Colon (tissue), 2 donors: ENCODE data around the gene SDC3.
A peak's percentile ranks its signal among the peaks of the same experiment; 100 is the strongest.

Experiments
- FAIRE-seq: peaks from 2 replicates; lab custom pipeline; 2012; peaks lifted over from hg19 to GRCh38; lab: Jason Lieb, UNC
- donor health status: control.
- donor health status: control.

SDC3 gene

DNA sequence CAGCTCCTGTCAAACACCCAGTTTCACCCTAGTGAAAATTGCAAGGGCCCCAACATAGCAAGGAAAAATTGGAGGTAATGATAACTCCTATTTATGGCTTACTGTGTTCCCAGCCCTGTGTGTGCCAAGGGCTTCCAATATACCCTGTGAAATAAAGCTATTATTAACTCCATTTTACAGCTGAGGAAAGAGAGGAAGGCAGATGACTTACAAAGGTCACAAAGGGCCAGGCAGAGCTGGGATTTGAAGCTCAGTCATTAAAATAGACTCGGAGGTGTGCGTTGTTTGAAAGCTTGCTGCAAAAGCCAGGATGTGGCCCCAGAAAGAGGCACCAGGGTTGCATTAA is 20.2 kb upstream of the SDC3 start:
- FAIRE-seq = no peak

DNA sequence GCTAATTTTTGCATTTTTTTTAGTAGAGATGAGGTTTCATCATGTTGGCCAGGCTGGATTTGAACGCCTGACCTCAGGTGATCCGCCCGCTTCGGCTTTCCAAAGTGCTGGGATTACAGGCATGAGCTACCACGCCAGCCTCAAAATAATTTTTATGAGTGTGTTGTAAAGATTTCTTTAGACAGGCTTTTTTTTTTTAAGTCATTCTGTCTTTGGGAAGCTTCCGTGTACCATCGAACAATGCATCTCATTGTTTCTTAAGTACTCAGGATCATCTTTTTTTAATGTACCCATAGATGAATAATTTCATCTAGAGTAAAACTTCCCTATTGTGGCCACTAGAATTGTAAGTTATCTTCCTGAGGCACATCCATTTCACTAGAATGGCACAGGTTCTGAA is 19.6 kb upstream of the SDC3 start:
- FAIRE-seq = peak; percentile 31

DNA sequence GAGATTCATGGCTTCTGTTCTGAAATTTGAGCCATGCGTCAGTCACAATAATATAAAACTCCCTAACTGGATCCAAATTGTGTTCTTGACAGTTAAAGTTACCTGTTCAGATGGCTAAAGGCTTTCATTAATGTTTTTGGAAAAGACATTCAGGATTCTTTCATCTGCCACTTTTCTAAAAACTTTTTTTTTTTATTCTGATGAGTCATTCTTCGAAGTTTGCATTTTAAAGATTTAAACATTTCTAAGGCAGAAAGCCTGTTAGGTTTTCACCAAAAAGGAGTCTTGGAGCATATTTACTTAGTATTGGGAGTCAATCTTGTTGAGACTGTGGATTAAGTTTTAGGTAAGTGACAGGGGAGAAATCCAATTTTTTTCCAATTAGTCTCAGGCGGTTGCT is 18.9 kb upstream of the SDC3 start:
- FAIRE-seq = no peak

DNA sequence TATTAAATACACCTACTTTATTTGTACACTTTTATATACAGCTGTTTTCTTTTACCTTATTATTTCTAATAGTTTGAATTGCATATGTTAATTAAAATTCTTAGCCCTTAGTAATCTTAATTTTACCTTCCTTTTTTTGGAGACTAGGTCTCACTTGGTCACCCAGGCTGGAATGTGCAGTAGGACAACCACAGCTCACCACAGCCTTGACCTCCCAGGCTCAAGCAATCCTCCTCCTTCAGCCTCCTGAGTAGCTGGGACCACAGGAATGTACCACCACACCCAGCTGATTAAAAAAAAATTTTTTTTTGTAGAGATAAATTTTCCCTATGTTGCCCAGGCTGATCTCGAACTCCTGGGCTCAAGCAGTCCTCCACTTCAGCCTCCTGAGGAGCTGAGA is 15.0 kb upstream of the SDC3 start:
- no peak for FAIRE-seq

DNA sequence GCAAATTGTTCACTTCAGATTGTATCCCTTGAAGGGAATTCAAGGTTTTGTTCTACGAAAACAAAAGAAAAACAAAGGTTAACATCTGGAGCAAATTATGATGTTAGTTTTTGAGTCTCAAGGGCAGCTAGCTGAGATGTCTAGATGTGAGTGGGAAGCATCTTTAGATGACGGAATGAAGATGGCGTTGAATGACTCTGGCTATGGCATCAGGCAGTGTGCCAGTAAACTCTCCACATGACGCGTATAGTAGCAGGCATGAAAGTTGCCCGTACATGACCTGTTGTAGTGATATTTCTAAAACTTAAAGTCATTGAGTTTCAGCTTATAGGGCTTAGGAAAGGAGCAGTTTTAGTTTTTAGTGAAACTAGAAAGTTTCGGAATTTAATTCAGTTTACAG is 12.3 kb upstream of the SDC3 start:
- no peak for FAIRE-seq

DNA sequence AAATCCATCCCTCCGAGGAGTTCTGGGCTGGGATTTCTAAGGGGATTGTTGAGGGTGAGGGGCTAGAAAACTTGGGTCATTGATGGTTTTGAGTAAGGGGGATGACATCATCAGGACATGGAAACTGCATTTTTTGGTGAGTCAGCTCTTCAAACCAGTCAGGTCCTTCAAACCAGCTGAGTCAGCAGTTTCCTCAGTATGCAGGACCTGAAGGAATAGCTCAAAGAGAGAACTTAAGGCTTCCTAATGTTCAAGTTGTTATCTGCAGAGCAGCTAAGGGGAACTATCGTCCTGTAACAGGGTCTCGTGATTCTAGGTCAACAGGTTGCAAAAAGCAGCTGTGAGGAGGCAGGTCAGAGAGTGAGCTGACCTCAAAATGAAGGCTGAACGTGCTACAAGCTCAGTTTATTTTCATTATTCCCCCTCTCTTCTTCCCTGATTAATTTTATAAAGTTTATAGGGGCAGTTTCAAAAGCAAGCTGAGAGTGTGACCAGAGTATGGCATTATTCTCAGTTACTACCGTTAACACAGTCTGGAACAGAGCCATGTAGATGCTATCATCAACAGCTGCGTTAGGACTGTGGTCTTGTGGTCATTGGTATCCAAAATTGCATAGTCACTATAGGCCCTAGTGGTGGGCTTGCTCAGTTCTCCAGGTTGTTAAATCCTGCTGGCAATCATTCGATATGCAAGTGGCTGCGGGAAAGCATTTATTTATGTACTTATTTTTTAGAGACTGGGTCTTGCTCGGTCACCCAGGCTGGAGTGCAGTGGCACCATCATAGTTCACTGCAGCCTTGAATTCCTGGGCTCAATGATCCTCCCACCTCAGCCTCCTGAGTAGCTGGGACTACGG is 10.7 kb upstream of the SDC3 start:
- no peak for FAIRE-seq

DNA sequence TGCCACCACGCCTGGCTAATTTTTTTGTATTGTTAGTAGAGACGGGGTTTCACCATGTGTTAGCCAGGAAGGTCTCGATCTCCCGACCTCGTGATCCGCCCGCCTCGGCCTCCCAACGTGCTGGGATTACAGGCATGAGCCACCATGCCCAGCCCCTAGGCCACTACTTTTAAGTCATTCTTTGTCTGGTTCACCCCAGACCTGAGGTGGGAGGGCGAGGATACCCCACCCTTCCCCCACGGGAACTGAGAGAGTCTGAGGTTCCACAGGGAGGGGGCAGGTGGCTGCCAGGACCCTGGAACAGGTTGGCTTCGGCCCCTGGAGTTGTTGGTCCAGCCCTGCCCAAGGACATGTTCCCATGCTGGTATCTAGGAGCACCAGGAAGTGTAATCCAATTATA is 7.7 kb upstream of the SDC3 start:
- FAIRE-seq = no peak

DNA sequence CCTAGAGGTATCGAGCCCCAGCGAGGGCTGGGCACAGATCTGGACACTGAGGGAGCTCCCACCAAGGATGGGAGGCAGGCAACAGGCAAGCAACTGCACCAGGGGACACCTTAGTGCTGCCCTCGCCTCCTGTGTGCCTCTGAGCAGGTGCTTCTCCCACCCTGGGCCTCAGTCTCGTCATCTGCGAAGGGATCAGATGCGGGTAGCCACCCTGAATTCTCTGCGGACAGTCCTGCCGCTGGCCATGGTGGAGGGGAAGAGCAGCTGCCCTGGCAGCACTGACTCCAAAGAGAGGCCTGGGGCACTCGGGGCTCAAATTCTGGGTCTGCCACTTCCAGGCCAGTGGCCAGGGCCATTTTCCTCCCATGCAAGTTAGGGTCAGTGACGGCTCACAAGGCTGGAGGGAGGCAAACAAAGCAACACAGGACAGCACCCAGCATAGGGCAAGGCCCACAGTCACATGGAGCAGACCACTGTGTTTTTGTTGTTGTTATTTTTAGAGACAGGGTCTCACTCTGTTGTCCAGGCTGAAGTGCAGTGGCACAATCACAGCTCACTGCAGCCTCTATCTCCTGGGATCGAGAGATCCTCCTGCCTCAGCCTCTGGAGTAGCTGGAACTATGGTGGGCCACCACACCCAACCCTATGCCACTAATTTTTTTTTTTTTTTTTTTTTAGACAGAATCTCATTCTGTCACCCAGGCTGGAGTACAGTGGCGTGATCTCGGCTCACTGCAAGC is 7.1 kb upstream of the SDC3 start:
- FAIRE-seq = no peak

DNA sequence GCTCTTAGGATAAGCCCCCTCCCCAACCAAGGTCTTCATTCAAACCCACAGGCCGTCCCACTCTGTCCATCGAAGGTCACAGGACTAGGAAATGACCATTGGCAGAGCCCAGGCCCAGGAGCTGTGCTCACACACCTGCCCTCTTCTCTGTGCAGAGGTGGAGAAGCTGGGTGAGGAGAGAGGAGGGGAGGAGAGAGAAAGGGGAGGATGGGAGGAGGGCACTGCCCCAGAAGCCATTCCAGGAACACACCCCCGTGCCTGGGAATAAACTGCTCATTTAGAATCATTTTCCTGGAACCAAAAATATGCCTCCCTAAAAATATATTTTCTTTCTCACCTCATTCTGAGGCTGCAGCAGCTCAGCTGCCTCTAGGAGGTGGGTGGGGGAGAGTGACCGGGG is 6.4 kb upstream of the SDC3 start:
- FAIRE-seq = no peak

DNA sequence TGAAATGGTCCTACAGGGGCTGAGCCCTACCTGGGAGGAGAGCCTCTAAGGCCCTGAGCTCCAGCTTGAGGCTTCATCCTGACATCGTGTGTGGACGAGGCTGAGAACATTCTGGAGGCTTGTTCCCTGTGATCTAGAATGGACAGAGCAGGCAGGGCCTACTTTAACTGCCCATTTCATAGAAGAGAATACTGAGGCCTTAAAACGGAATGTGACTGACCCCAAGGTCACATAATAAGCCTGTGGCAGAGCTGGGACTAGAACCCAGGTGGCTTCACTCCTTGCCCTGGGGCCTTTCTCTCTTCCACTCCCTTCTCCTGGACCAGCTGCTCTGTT is 6.0 kb upstream of the SDC3 start:
- FAIRE-seq = no peak

DNA sequence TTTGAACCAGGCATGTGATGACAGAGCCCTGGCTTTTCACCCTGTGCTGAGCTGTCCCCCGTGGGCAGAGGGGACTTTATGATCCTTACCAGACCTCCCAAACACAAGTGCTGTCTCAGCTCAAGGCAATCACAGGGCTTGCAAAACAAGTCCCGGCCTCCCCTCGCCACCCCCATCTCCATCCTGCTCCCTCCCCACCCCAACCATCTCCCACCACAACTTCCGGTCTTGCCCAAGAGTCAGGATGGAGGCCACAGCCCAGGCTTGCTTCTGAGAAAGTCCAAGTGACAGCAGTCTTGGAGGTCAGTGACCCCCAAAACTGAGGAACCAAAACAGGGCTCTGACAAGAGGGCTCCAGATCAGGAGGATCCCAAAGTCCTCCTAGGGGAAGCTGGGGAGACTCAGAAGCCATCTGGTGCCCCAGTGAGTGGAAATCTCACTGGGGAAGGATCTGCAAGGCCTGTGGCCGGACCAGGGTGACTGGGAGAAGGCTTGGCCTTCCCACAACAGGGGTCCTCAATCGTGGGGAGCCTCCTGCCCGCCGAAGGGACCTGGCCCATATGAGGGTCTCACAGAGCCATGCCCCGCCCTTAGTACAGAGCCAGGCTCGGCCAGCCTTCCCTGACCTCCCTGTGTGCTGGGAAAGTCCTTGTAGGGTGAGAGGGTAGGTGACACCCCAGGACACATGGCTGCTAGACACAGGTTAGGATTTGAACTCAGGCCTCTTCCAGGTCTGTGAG is 4.5 kb upstream of the SDC3 start:
- FAIRE-seq = no peak

DNA sequence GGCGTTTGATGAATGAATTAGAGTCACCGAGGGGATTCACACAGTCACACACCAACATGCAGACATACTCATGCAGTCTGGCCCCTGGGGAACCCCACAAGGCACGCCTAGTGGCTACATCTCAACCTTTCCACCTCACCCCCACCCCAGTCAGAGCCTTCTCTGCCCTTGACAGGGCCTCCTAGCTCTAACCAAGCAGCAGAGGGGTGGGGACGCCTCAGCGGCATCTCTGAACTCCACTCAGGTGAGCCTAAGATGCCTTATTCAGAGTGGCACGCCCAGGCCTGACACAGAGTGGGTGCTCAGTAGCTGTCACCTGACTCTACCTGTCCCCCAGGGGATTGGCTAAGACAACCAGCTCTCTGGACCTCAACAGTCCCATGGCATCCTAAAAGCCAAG is 3.7 kb upstream of the SDC3 start:
- no peak for FAIRE-seq

DNA sequence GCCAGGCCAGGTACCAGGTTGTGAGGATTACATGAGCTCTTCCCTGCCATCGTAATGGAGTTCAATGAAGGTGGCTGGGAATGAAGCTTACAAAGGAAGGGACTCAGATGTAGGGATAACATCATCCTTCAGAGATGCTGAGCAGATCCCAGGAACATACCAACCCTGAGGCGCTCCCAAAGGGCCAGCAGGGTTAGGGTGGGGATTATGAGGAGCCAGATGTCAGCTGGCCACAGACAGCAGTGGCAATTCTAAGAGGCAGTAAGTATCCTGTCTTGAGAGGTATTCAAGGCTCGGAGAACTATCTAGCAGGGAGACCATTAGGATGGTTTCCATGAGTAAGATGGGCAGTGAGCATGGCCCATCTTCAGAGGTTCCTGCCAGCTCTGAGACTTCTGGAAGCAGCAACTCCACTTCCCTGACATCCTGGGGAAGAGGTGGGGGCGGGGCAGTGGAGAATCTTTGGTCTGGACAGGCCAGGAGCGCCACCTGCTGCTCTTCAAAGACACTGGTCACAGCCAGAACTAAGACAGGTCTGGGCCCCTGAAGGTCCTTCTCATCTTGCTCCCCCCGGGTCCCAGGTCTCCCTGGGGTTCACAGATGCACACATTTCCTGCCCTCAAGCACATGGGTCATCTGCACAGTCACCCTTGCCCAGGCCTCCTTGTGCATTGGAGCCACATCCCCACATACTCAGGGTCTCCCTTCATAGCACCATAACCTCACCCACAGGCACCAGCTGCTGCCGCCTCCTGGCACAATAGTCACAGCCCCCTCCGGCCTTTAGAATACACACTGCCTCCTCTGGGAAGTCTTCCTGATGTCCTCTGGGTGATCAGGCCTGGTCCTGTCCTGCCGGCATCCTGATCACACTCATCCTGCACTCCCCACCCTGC is 2.7 kb upstream of the SDC3 start:
- no peak for FAIRE-seq

DNA sequence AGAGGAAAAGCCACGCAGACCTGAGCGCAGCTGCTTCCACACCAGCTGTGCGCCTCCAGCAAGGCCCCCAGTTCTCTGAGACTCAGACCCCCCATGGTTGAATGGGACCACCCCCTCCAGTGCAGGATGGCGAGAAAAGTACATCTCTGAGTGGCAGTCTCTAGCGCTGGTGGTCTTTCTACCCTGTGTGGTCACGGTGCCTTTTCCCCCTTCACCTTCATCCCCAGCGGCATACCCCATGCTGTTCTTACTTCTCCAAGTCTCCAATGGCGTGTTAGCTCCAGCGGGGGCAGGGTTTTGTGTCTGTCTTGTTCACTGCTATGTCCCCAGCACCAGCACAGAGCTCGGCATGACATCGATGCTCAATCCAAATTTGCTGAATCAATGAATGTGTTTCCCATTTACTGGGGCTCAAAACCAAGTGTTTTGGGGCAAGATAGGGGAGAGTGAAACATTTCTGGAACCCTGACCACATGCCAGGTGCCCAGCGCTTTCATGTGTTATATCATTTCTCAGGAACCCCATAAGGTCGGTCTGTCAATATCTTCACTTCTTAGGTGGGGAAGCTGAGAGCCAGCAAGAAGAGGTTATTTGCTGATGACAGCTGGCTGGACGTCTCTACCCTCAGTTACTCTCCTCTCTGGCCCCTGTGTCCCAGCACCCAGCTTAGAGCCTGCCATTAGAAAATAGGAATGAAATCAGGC is 959 bp upstream of the SDC3 start:
- FAIRE-seq = no peak

DNA sequence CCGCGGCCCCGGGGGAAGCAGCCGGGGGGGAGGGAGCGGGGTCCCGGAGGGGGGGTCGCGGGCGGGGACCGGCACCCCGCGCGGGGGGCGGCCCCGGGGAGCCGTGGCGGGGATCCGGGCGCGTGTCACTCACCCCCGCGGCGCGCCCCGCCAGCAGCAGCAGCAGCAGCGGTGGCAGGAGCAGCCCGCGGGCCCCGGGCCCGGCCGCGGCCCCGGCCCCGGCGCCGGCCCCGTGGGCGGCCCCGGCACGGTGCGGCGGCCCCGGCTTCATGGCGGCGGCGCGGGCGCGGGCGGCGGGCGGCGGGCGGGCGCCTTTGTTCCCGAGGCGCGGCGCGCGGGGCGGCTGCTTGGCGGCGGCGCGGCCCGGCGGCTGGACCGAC is 252 bp downstream of the SDC3 start:
- FAIRE-seq = no peak

DNA sequence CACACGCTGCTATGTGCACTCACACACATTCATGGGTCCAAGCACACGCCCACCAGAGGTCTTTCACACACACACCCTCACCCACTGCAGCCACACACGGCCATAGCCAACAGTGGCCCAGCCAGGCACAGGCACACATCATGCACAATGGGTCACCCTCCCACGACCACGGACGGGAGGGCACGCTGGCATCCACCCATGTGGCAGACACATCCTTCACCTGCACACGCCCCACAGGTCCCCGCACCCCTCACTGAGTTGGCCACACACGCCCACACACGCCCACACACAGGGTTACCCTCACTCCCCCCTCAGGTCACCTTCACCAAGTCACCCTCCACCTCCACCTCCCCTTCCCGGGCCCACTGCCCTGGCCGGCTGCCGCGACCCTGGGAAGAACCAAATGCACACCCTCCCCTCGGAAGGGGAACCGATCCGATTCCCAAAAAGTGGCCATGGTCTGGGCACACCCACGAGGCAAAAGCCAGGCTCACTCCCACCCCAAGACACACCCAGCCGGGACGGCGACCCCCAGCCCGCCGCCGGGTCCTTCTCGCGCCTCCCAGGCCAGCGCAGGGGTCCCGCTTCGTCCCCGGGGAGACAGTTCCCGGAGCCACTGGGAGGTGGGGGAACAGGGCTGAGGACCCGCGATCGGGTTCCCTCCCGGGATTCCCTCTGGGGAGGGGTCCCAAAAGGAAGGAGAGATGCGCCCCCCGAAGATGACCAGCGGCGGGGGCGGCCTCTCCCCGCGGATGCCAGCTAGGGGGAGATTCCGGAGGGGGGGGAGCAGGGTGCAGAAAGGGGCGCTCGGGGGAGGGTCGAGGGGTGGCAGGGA is 860 bp downstream of the SDC3 start:
- FAIRE-seq = no peak

DNA sequence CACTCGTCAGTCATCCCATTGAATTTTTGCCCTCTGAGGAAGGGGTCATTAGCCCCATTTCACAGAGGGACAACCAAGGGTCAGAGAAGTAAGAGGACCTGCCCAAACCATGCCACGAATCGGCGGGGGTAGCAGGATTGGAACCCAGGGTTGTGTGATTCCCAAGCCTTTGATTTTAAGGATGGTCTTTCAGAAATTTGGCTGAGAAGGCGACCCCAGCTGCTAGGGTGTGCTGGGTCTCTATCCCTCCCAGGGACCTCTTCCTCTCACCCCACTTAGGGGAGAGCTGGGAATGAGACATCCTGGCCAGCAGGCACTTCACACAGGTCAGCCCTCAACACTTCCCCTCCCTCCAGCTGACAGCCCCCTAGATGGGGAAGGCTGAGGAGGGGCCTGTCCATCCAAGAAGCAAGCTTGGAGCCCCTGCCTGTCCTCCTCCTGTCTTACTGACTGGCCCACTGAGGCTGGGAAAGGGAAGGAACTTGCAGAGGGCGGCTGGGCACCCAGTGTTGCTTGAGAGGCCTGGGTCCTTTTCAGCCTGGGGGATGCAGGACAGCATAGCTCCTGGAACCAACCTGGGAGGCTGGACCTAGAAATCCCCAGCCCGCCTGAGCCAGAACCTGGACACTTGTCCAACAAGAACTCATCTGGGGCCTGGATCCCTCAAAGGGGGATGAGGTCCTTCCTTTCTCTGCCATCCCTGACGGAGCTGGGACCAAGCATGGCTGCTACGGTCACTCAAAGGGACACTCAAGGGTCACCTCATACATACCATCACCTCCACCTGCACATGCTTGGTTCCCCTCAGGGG is 1.7 kb downstream of the SDC3 start:
- FAIRE-seq = no peak

DNA sequence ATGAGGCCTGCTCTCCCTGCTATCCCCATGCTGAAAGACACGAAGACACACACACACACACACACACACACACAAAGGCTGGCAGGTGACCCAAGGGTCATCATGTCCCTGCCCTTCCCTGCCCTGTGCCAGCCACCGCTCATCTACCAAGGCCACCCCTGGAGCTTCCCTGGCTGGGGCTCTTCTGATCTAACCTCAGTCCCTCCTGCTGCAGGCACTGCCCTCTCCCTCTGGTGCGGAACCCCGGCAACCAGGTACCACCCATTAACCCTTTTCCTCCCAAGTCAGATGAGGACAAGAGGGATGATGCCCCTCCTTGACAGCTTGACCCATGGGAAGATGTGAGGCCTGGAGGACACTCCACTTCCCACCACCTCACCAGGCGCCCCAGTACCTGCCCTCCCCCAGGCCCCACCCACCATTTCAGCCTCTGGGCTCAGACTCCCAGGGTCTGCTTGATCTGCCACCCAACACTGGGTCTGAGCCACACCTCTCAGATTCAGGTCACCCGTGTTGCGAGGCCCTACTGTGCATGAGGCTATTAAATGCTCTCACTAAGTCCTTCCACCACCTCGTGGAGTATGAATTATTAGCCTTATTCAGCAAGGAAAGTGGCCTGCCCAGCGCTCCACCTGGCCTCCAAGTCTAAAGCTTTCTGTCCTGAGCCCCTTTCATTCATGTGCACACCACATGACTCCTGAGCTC is 2.5 kb downstream of the SDC3 start:
- FAIRE-seq = no peak

DNA sequence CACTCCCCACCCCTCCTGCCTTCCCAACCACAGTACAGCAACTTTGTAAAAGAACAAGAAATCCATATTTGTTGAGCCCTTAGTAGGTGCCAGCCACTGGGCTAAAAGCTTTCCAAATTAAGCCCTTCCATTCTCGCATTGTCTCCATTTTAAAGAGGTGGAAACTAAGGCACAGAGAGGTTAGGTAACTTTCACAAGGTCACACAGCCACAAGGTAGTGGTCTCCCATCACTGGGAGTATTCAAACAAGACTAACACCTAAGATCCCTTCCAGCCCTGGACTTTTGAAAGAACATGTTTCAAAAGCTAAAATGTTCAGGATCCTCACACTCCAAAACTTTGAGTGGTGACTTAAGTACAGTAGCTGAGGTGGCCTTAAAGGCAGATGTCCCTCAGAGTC is 3.2 kb downstream of the SDC3 start:
- FAIRE-seq = no peak
